Measurements from ENCODE around the gene ENOSF1.
"Not testable (repeated sequence)": the region's sequence is repeated elsewhere in the genome, so short reads cannot be mapped to it uniquely, and the experiment has no call there.

Gene ENOSF1

DNA sequence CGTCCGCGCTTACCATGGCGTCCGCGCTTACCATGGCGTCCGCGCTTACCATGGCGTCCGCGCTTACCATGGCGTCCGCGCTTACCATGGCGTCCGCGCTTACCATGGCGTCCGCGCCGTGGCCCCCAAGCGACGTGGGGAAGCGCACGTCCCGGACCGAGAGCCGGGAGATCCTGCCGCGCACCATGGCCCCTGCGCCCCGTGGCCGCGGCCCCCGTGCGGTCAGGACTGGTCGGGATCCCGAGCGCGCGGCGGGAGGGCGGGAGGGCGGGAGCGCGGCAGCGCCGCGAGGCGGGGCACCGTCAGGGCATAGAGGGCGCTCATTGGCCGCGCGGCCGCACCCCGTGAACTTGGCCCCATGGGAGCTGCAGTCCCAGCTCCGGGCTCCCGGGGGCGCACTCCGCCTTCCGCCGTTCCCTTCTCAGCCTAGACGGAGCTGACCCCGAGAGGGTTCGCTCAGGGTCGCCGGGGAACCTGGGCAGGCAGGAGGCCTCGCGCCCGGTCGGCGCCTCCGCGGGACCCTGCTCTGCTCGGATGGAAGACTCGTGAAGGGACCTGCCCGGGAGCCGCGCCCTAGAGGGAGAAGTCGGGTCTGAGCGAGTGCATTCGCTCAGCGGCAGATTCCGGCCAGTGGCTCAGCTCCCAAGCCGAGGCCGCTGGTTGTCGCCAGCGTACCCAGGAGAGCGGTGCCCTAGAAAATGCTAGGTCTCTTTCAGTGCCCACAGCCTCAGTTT is at the start of gene ENOSF1:
Gene ENOSF1 (minus strand): TSS at position 230 of the 734 bp plus-strand sequence. CDS start 43 bp downstream, at position 187.
- peak; percentile 66 for DNase-seq (ENCODE audit: low spot score)

DNA sequence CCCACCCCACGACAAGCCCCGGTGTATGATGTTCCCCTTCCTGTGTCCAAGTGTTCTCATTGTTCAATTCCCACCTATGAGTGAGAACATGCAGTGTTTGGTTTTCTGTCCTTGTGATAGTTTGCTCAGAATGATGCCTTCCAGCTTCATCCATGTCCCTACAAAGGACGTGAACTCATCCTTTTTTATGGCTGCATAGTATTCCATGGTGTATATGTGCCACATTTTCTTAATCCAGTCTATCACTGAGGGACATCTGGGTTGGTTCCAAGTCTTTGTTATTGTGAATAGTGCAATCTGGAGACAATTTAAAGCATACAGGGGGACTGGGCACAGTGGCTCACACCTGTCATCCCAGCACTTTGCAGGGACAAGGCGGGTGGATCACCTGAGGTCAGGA is 47.4 kb upstream of the ENOSF1 start:
- not testable (repeated sequence) for DNase-seq (ENCODE audit: low spot score)

DNA sequence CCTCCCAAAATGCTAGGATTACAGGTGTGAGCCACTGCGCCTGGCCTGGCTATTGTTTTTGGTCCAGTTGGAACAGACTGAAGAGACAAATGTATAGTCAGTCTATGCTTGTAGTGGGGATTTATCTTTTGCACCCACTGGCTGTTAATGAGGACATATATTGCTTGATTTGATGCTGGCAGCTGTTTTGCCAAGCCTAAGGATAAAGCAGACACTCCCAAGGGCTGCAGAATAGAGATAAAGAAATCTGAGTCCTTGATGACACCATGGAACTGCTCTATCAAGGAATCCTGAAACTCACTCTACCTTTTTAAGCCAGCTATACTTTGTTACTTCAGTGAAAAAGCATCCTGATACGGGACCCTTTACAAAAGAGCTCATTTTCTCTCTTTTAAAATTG is 43.1 kb upstream of the ENOSF1 start:
- no peak for DNase-seq (ENCODE audit: low spot score)

- no peak for DNase-seq (ENCODE audit: low spot score)
Observed at GRCh38 chr18:754656-755055, 42.2 kb upstream of the ENOSF1 start.

- DNase-seq (ENCODE audit: low spot score) = no peak
Observed at GRCh38 chr18:750456-750855, 38.0 kb upstream of the ENOSF1 start.

- DNase-seq (ENCODE audit: low spot score) = no peak
Observed at GRCh38 chr18:744832-745597, 32.6 kb upstream of the ENOSF1 start.

- DNase-seq (ENCODE audit: low spot score) = peak; percentile 35
Observed at GRCh38 chr18:741931-742512, 29.6 kb upstream of the ENOSF1 start.

DNA sequence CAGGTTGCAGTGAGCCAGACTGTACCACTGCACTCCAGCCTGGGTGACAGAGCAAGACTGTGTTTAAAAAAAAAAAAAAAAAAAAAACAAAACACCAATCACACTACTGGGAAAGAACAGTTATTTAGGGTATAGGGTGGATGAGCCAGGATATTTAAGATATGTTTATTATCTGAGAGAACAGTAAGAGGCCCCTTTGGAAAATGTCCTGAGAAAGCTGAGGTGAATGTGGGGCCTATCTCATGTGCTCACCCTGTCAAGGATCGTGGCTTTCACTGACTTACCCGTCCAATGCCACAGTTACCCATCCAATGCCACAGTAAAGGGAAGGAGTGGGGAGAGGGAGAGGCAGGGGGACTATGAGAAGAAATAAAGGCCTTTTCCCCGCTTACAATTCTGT is 19.9 kb upstream of the ENOSF1 start:
- no peak for DNase-seq (ENCODE audit: low spot score)

DNA sequence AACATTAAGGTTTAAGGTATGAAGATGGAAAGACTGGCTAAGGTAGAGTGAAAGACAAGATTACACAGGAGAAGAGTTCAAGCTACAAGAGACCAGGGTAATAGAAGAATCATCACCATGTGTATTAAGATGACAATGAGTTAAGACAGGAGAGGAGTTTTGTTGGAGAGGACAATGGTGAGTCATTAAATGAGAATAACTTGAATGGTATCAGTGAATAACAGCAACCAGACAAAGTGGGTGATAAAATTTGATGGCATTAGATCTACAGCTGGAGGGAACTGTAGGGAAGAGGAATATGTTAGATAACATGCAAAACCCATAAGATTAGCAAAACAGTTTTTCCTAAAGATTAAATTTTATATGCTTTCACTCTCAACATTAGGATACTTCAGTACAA is 18.8 kb upstream of the ENOSF1 start:
- no peak for DNase-seq (ENCODE audit: low spot score)

- DNase-seq (ENCODE audit: low spot score) = no peak
Observed at GRCh38 chr18:730692-731091, 18.3 kb upstream of the ENOSF1 start.

DNA sequence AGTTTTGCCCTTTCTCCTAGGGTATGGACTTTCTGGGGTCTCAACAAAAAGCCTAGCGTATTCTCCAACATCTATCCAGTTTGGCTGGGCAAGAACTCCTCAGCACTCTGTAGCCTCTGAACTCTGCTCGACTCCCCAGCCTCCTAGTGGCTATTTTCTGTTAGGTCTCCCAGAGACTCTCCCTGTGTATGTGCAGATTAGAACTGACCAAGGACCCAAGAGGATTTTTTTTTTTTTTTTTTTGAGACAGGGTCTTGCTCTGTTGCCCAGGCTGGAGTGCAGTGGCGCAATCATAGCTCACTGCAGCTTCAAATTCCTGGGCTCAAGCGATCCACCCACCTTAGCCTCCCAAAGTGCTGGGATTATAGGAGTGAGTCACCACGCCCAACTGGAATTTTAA is 17.7 kb upstream of the ENOSF1 start:
- DNase-seq (ENCODE audit: low spot score) = not testable (repeated sequence)

- no peak for DNase-seq (ENCODE audit: low spot score)
Observed at GRCh38 chr18:725646-726045, 13.2 kb upstream of the ENOSF1 start.

DNA sequence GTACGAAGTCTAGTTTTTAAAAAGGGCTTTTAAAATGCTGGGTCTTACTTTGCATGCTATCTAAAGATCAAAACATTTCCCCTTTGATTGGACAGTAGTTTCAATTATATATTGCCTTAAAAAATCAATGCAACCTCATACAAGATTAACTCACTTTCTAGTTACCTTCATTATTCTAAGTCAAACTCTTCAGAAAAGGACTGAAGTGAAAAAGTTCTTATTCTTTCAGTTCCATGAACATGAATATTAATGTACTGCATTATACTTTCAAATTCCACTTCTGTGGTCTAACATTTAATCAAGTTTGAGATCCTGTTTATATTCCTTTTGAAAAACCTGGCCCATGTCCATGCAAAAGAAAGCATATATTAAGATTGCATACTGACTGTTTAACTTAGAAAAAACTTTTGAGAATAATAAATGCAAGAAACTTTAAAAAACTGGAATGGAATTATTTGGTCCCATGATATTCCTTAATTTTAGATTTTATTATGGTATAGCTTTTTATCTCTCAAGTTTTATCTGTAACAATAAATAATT is 11.2 kb upstream of the ENOSF1 start:
- DNase-seq (ENCODE audit: low spot score) = no peak

DNA sequence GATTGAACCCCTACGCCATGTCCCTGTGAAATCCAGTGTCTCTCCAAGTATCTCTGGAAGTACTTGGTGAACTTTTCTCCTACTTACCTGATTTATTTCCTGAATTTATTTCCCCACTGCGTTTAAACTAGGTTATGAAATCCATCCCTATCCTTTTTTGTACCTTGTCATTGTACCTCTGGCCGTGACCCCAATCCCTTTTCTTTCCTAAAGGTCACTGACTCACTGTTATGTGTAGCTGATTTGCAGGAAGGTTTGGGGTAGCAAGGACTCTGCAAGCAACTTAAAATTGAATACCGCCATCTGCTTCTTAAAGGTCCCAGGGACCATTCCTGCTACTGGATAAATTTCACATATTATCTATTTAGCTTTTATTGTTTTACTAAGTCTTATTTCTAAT is 4.6 kb upstream of the ENOSF1 start:
- no peak for DNase-seq (ENCODE audit: low spot score)

- no peak for DNase-seq (ENCODE audit: low spot score)
Observed at GRCh38 chr18:715626-716025, 3.2 kb upstream of the ENOSF1 start.

GRCh38 chr18:713135-713490 is 683 bp upstream of the ENOSF1 start:
- no peak for DNase-seq (ENCODE audit: low spot score)

DNA sequence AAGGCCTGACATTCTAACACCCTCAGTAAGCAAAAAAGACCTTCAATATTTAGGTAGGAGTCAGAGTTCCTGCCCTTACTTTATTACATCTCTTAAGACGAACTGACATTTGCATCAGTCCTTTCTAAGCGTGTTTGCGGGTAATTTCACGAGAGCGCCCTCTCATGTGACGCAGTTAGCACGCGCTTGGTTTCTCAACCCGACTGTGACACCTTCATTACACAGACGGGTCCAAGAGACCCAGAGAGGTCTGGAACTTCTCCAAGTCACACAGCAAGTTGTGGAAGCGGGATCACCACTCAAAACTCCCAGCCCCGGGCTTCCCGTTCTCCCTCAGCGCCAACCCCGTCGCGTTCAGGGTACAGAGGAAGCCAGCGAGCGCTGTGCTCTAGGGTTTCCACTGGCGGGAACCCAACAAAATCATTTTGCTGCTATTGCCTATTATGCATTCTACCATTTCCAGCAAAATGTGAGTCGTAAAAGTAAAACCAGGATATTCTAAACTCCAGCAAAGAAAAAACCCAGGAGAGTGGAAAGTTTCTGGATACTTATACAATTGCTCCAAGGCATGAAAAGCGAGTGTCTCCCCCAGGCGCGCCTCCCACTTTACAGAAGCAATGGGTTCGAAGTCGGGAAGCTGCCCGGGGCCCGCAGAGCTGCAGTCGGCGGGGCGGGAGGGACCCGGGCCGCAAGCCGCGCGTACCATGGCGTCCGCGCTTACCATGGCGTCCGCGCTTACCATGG is 601 bp downstream of the ENOSF1 start:
- peak; percentile 86 for DNase-seq (ENCODE audit: low spot score)

GRCh38 chr18:711310-711656 is 1.1 kb downstream of the ENOSF1 start:
- DNase-seq (ENCODE audit: low spot score) = no peak

- no peak for DNase-seq (ENCODE audit: low spot score)
Observed at GRCh38 chr18:710418-711300, 1.8 kb downstream of the ENOSF1 start.

GRCh38 chr18:709771-710170 is 2.7 kb downstream of the ENOSF1 start:
- DNase-seq (ENCODE audit: low spot score) = no peak

GRCh38 chr18:708096-708495 is 4.3 kb downstream of the ENOSF1 start:
- DNase-seq (ENCODE audit: low spot score) = no peak
